Measurements from ENCODE around the gene URGCP.

URGCP gene

GRCh38 chr7:43931346-43931745 lies 24.9 kb upstream of the URGCP start:
- H3K27ac ChIP-seq = no peak overlapping the region
- ChIA-PET POLR2A (ENCODE audit: low non-redundant PET) (no interaction called here), CTCF (interaction anchor here (0.7 kb wide), 1 partner anchor 9 kb away, joined by 3 read pairs; no protein-coding TSS in a partner anchor)
- no peak for DNase-seq (ENCODE audit: low spot score)
- TF ChIP-seq, protein P1, sequence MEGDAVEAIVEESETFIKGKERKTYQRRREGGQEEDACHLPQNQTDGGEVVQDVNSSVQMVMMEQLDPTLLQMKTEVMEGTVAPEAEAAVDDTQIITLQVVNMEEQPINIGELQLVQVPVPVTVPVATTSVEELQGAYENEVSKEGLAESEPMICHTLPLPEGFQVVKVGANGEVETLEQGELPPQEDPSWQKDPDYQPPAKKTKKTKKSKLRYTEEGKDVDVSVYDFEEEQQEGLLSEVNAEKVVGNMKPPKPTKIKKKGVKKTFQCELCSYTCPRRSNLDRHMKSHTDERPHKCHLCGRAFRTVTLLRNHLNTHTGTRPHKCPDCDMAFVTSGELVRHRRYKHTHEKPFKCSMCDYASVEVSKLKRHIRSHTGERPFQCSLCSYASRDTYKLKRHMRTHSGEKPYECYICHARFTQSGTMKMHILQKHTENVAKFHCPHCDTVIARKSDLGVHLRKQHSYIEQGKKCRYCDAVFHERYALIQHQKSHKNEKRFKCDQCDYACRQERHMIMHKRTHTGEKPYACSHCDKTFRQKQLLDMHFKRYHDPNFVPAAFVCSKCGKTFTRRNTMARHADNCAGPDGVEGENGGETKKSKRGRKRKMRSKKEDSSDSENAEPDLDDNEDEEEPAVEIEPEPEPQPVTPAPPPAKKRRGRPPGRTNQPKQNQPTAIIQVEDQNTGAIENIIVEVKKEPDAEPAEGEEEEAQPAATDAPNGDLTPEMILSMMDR (conservative IDR thresholded peaks at IDR 0.05; ENCODE audit: low read depth) = no peak

- DNase-seq (ENCODE audit: low spot score) = no peak
- TF ChIP-seq, protein P1 (conservative IDR thresholded peaks at IDR 0.05; ENCODE audit: low read depth) = no peak
- CTCF ChIA-PET = no interaction called here
- H3K27ac ChIP-seq = no peak overlapping the region
- POLR2A ChIA-PET (ENCODE audit: low non-redundant PET) = no interaction called here
Observed at GRCh38 chr7:43929529-43930457, 23.4 kb upstream of the URGCP start.

DNA sequence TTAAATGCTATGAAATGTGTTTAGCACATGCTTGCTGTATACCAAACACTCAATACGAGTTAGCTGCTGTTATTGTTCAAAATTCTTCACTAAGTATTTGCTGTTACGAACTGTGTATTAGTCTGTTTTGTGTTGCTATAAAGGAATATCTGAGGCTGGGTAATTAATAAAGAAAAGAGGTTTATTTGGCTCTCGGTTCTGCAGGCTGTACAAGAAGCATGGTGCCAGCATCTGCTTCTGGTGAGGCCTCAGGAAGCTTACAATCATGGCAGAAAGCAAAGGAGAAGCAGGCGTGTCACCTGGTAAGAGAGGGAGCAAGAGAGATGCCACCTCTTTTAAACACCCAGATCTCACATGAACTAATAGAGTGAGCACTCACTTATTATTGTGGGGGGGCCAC lies 21.4 kb upstream of the URGCP start:
- TF ChIP-seq, protein P1 (conservative IDR thresholded peaks at IDR 0.05; ENCODE audit: low read depth) = no peak
- no peak overlapping the region for H3K27ac ChIP-seq
- no peak for DNase-seq (ENCODE audit: low spot score)
- ChIA-PET POLR2A (ENCODE audit: low non-redundant PET) (no interaction called here), CTCF (no interaction called here)

DNA sequence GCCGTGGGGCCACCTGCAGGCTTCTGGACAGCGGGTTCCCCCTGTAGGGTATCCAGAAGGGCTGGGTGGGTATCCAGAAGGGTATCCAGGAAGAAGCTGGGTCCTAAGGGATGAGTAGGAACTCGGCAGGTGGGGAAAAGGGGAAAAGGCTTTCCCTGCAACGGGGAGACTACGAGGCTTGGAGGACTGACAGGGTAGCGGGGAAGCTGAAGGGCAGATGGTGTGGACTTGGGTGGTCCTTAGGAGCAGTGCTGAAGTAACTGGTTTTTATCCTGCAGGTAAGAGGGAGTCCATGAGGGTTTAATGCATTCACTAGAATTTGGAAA lies 20.4 kb upstream of the URGCP start:
- TF ChIP-seq, protein P1 (conservative IDR thresholded peaks at IDR 0.05; ENCODE audit: low read depth) = 0 out of 2 replicates have a peak, but pooled peaks have one; percentile 13
- no peak for DNase-seq (ENCODE audit: low spot score)
- peak overlapping the region; percentile 91 for H3K27ac ChIP-seq
- ChIA-PET CTCF (interaction anchor here (1.1 kb wide), 1 partner anchor 17 kb away, joined by 3 read pairs; no protein-coding TSS in a partner anchor), POLR2A (ENCODE audit: low non-redundant PET) (interaction anchor here (0.6 kb wide), 2 partner anchors 32 to 33 kb away, joined by 4 to 9 read pairs; no protein-coding TSS in a partner anchor)

GRCh38 chr7:43925984-43926797 lies 19.8 kb upstream of the URGCP start, which contains the start of gene UBE2D4:
TSS of gene UBE2D4 (plus strand) at chr7:43926436. CDS start at chr7:43926533, 97 bp downstream.
- DNase-seq (ENCODE audit: low spot score) = peak; percentile 87
- CTCF ChIA-PET = interaction anchor here (1.1 kb wide), 2 partner anchors 8 to 18 kb away, joined by 3 read pairs; no protein-coding TSS in a partner anchor
- H3K27ac ChIP-seq = peak within 1 kb of the TSS; percentile 91
- TF ChIP-seq, protein P1 (conservative IDR thresholded peaks at IDR 0.05; ENCODE audit: low read depth) = no peak
- POLR2A ChIA-PET (ENCODE audit: low non-redundant PET) = interaction anchor here (0.5 to 0.6 kb wide), 4 partner anchors 32 to 275 kb away, joined by 3 to 9 read pairs (median 4); partner anchors contain the start of gene YKT6

DNA sequence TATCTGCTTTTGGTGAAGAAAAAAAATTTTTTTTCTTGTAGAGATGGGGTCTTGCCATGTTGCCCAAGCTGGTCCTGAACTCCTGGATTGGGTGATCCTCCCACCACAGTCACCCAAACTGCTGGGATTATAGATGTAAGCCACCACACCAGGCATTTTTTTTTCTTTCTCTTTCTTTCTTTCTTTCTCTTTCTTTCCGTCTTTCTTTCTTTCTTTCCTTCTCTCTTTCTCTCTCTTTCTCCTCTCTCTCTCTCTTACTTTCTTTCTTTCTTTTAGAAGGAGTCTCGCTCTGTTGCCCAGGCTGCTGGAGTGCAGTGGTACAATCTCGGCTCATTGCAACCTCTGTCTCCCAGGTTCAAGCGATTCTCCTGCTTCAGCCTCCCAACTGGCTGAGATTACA lies 16.3 kb upstream of the URGCP start:
- no peak overlapping the region for H3K27ac ChIP-seq
- ChIA-PET POLR2A (ENCODE audit: low non-redundant PET) (no interaction called here), CTCF (interaction anchor here (0.6 kb wide), 1 partner anchor 80 kb away, joined by 5 read pairs; no protein-coding TSS in a partner anchor)
- TF ChIP-seq, protein P1 (conservative IDR thresholded peaks at IDR 0.05; ENCODE audit: low read depth) = no peak
- no peak for DNase-seq (ENCODE audit: low spot score)
